HG02610 (cell line): Measurements from ENCODE around the gene DCDC1.

Experiments
- ATAC-seq: cut with Tn5 transposase; IDR thresholded peaks from one replicate; pipeline ENCODE4 v1.9.1; 2021; ENCODE audit warnings: mild to moderate bottlenecking, moderate library complexity; ENCODE audit not compliant: unreplicated experiment

DCDC1 gene

DNA sequence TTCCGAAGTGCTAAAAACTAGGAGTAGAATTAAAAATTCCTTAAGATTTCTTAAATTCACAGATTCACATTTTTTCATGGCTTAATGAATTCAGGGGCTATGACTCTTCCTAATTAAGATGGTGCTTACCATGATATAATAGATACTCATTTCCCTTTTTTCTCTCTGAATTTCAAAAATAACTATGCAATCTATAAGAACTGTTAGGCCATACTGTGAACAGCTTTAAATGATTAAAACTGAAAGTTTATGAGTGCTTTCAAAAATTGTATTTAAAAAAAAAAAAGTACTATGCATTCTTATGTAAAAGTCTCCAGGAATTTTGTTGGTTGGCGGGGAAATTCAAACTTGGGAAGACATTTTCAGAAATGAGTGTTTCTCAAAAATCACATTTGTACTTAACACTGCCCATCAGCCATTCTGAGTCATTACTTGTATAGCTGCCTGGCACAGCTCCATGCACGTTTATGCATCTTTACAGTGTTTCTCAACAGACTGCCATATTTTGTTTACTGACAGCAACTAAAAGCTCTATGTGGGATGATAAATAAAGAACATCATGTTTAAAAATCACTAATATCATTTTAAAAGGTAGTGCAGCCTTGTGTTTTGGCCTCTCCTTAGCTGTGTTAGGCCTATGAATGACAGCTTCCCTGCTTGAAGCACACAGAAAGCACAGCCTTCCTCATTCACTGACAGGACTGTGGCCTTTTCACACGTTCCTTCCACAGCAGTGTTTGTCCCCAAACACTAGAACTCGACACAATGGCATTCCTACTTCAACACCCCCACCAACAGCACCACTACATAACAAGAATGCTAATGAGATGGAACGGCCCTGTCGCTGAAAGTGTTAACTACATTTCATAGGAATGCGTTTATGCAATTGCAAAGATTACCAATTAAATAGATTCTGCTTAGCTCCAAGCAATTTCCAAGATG, 131.4 kb downstream of the DCDC1 start:
- ATAC-seq, result no peak

DNA sequence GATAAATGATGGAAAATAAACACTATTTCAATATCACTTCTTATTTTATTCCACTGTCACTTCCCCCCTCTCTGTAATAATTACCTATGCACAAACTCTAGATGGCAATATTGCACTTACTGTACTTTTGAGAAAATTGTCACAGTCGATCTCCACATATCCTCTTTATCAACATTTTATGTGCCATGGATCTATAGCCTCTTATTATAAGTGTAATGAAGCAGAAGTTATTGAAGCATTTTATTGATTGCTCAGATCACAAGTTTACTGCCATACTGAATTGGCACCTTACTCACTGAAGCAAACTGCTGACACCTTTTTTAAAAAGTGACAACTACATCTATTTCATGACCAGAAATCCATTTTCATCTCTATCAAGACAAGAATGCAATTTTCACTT, 133.4 kb downstream of the DCDC1 start:
- ATAC-seq, result no peak

DNA sequence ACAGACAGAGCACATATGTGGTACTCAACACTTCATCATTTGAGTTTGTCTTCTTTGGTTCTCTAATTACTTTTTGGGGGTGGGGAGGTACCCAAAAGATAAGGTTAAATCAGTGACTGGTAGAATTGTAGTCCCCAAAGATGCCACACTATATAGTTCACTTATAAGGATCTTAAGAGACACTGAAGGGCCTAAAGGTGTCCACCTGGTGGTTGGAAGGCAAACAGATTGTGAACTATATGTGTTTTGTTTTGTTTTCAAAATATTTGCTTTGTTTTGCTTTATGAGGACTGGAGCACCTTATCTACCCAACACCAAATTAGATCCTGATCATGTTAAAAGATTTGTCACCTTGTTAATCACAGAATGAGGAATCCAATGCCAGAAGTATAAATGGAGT, 136.1 kb downstream of the DCDC1 start:
- no peak for ATAC-seq

DNA sequence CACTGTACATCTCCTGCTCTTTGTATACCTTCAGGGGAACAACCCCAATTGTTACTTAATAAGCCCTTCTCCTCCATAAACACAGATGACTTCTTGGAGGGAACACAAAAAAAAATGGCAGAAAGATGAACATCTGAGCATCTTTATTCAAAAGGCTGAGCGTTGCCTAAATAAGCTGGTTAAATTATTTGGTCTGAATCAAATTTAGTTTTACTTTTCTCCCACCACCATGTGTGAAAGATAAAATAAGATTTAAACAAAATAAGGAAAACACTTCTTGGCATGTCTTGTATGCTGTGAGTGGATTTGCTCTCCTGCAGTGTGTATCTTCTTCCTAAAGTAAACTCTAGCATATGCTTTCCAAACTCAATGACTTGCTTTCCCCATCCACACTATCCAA, 137.9 kb downstream of the DCDC1 start:
- no peak for ATAC-seq

DNA sequence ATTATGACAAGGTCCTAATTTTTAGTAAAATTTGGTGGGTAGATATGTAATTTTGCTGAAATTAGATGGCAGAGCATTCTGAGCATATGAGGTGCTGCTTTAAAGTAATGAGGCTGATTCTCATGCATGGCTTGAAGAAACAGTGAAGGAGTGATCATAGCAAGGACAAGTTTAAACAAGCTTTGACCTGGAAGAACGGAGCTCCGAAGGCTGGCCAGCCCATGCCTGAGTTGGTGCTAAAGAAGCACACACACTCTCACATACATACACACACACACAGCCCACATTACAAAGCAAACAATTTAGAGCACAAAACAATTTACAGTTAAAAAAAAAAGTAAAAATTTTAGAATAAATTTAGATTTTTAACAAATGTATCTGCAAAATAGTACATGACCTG, 150.7 kb downstream of the DCDC1 start:
- no peak for ATAC-seq

- no peak for ATAC-seq
These were observed 155.2 kb downstream of the DCDC1 start for GRCh38 chr11:31214372-31214771.

- ATAC-seq, result no peak
These were observed 170.2 kb downstream of the DCDC1 start for GRCh38 chr11:31199378-31199777.

GRCh38 chr11:31173926-31174680, 195.4 kb downstream of the DCDC1 start:
- no peak for ATAC-seq

DNA sequence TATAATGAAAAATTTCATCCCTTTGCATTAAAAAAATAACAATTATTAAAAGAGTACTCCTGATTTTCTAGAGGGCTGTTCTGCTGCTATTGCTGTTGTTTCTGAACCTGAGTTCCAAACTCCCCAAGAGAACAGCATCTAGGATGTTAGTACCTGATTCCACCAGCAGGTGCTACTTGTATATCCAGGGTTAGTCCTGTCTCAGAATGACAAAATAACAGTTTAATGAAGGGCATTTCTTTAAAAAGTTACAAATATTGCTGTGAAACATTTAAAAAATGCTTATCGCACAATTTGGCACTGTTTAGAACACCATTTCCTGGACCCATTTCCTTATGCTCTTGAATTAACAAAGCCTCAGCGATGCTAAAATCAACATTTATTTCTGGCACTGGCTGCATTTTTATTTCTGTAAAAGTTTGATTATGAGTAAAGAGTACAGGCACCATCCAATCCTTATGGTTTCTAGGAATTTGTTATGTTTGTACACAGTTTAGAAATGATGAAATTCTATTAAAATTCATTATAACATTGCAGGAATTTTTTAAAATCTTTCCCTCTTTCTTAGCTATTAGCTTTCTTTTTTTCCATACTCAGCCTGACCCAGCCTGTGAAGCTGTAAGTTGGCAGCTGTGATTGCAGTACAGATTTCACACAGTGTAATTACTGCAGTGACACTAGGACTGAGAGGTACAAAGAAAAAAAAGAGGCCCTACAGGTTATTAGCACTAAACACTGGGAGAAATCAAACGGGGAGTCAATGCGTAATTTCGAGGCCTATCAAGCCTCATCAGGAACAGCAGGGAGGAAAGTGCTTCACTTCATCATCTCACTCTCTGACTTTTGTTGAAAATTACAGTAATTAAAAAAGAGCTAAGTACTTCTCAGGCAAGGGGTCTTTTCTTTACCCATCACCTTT, 208.8 kb downstream of the DCDC1 start:
- no peak for ATAC-seq

GRCh38 chr11:31150841-31151240, 218.7 kb downstream of the DCDC1 start:
- ATAC-seq, result no peak

DNA sequence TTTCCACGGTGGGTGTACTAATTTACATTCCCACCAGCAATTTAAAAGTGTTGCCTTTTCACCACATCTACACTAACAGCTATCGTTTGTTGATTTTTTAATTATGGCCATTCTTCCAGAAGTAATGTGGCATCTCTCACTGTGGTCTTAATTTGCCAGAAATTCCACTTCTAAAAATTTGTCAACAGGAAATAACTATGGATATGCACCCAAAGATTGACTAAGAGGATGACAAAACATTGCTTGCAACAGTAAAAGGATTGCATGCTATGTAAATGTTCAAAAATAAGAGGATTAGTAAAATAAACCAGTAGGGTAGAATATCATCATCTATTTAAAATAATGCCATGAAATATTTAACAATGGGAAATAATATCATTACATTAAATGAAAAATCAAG, 219.5 kb downstream of the DCDC1 start:
- ATAC-seq, result no peak

GRCh38 chr11:31141789-31142188, 227.8 kb downstream of the DCDC1 start:
- no peak for ATAC-seq

- no peak for ATAC-seq
These were observed 230.1 kb downstream of the DCDC1 start for GRCh38 chr11:31139479-31139878.

DNA sequence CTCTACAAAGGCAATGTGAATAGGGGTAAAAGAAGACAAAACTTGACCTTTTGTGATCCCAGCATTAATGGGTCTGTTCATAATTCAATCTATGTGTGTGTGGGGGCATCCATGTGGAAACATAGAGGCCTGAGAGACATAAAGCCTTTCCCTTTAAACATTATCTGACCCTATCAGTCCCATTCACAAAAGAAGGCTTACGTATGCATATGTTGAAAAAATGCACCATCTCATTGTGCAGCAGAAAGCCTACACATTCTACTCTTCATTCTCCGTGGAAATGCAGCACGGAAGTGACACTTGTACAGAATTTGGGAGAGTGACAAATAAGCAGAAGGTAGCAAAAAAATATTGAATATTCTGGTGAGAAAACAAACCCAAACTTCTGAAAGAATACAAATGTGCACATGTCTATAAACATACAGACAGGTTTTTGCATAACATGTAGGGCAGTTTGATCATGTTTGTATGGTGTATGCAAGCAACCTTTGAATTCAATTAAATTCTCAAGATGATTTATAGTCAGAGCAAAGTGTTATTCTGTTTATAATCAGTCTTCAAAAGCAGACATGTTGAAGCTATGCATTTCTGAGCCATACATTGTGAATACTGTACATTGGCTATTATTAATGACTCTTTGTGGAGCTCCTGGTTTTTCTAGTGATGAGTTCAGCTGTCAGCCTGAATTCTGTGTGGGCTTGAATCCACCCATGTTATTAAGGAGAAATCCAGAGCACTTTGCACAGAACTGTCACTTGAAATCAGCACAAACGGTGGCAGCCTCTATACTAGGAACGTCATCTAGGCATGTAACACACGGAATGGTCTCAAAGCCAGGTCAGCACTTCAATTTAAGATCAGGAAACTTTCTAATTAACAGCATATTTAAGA, 236.8 kb downstream of the DCDC1 start:
- no peak for ATAC-seq

DNA sequence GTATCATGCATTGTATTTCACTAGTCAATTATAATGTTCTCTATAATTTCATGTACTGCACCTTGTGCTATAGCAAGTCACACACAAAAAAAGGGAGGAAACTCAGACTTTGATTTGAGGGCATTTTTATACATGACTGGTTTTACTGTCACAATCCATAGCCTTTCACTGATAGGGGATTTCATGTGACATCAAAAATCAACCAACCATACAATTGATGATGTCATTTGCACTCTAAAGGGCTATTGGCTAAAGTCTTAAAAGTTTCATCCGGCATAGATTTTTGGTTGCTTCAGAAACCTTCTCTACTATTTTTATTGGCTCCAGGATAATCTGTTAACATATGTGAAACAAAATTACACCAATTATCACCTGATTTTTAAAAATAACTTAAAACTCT, 237.8 kb downstream of the DCDC1 start:
- ATAC-seq, result no peak

DNA sequence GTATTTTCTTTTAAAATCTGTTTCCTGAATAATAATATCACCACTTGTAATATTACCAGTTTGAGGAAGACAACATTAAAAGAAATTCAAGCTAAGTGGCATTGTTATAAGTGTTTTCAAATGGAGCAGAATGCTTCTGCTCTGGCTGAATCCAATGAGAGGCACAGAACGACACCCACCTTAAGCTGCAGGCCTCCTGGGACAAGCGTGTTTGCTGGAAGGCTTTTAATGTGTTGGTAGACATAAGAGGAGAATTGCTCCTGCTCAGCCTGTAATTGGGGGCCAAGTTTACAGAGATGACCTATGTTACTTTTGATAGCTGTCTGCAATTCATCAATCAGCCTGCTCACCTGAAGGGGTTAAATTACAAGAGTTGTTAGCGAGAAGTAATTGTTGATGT, 242.2 kb downstream of the DCDC1 start:
- ATAC-seq, result no peak

DNA sequence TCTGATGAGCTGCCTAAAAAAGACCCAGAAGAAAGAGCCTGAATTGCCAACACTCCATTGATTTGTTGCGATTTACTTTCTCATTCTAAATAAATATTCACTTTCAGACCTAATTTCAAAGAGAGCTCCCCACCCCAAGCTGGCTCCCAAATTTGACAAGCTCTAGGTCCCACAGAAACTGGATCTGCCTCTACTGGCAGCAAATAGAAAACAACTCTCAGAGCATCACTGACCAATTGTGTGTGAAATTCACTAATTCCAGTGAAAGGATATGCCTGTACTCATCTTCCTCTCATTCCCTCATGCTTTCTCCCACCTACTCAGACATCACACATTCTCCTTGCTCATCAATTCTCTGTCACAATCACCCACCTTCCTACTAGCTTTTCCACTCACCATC, 249.1 kb downstream of the DCDC1 start:
- no peak for ATAC-seq

GRCh38 chr11:31118566-31118965, 251.0 kb downstream of the DCDC1 start:
- ATAC-seq, result no peak

- ATAC-seq, result no peak
These were observed 252.5 kb downstream of the DCDC1 start for GRCh38 chr11:31117038-31117437.

DNA sequence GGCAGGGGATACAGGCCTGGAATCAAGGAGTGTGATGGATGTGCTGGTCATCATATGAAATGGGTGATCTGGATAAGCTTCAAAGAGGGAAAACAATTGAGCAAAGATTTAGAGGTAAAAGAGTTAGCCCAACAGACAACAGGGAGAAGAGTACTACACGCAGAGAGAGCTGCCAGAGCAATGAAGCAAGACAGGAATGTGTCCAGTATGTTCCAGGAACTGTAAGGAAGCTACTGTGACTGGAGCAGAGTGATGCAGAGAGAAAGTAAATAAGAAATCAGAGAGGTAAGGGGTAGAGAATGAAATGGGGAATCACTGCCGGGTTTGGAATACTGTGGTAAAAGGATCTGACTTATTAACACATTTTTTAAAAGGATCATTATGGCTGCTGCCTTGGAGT, 255.1 kb downstream of the DCDC1 start:
- no peak for ATAC-seq
